ENCODE data around the gene IL17RD. TPM values are rescaled to one million over a fixed set of nuclear protein-coding genes. Genes with fewer than 3 reads are reported as not detected.

The IL17RD gene
- total and polyA plus RNA-seq, 2 of the 13 experiments (the other 11 are each of a cell fraction or from before 2014, with no cell fraction given): 0.28 to 0.31 TPM

DNA sequence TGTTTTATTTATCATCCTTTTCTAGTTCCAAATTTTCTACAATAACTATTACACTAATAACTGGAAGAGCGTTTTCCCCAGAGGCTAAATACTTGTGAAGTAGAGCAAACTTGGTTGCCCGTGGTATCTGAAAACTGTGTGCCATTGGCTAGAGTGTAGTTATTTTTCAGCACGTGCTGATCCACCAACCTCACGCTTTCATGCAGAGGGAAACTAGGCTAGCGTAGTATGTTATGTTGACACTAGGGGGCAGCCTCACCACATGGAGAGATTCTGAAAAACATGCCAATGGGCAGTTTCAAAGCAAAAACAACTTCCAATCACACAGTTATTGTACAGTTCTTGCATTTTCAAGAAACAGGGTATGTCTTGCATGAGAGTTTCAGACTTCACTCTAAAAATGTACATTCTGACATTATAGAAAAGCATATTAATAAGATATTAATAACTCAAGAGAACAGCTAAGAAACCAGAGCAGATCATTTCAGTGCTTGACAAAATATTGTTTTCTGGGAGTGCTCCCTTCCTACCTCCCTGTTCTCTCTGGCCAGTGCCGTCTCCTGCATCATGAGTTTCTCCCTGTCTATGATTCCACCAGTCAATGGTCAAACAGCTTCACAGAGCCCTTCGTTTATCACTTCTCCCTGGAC, 65.0 kb downstream of the IL17RD start (continued):
- TF ChIP-seq ZNF766 (CRISPR knock-in tag; IDR thresholded peaks at IDR 0.05; ENCODE audit: borderline replicate concordance) (no peak), YEATS2 (CRISPR knock-in tag; IDR thresholded peaks at IDR 0.05; ENCODE audit: borderline replicate concordance) (peak; percentile 32; the same call in 1 of the 2 replicates), TGIF2 (CRISPR knock-in tag; IDR thresholded peaks at IDR 0.05) (peak; percentile 64; the same call in 1 of the 2 replicates), ZNF614 (CRISPR knock-in tag; IDR thresholded peaks at IDR 0.05; ENCODE audit: borderline replicate concordance) (no peak), SOX13 (IDR thresholded peaks at IDR 0.05) (no peak), SOX13 (CRISPR knock-in tag; conservative IDR thresholded peaks at IDR 0.05 in 1 of 2, IDR thresholded peaks at IDR 0.05 in 1 of 2) (peak in 1 of 2 experiments; percentile 19; a peak in 1 of 4 replicates), HDAC6 (IDR thresholded peaks at IDR 0.05; ENCODE audit: low read depth, low read length) (no peak), ZNF550 (CRISPR knock-in tag; IDR thresholded peaks at IDR 0.05; ENCODE audit: borderline replicate concordance) (no peak), ZIK1 (CRISPR knock-in tag; IDR thresholded peaks at IDR 0.05; ENCODE audit: borderline replicate concordance, low read depth) (no peak), ZSCAN9 (CRISPR knock-in tag; IDR thresholded peaks at IDR 0.05; ENCODE audit: borderline replicate concordance) (peak; percentile 48; the same call in 1 of the 2 replicates), ATF7-NPFF (CRISPR knock-in tag; IDR thresholded peaks at IDR 0.05; ENCODE audit: low read depth) (no peak), MAFF (IDR thresholded peaks at IDR 0.05; ENCODE audit: low read depth, low read length) (0 out of 2 replicates have a peak, but pooled peaks have one; percentile 15), ZMYM4 (CRISPR knock-in tag; IDR thresholded peaks at IDR 0.05) (0 out of 2 replicates have a peak, but pooled peaks have one; percentile 19), NCOA5 (CRISPR knock-in tag; IDR thresholded peaks at IDR 0.05) (no peak)
- TF ChIP-seq, protein P1, sequence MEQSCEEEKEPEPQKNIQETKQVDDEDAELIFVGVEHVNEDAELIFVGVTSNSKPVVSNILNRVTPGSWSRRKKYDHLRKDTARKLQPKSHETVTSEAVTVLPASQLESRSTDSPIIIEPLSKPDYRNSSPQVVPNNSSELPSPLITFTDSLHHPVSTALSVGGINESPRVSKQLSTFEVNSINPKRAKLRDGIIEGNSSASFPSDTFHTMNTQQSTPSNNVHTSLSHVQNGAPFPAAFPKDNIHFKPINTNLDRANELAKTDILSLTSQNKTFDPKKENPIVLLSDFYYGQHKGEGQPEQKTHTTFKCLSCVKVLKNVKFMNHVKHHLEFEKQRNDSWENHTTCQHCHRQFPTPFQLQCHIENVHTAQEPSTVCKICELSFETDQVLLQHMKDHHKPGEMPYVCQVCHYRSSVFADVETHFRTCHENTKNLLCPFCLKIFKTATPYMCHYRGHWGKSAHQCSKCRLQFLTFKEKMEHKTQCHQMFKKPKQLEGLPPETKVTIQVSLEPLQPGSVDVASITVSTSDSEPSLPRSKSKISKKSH (CRISPR knock-in tag; IDR thresholded peaks at IDR 0.05; ENCODE audit: borderline replicate concordance): no peak
- TF ChIP-seq, protein P2, sequence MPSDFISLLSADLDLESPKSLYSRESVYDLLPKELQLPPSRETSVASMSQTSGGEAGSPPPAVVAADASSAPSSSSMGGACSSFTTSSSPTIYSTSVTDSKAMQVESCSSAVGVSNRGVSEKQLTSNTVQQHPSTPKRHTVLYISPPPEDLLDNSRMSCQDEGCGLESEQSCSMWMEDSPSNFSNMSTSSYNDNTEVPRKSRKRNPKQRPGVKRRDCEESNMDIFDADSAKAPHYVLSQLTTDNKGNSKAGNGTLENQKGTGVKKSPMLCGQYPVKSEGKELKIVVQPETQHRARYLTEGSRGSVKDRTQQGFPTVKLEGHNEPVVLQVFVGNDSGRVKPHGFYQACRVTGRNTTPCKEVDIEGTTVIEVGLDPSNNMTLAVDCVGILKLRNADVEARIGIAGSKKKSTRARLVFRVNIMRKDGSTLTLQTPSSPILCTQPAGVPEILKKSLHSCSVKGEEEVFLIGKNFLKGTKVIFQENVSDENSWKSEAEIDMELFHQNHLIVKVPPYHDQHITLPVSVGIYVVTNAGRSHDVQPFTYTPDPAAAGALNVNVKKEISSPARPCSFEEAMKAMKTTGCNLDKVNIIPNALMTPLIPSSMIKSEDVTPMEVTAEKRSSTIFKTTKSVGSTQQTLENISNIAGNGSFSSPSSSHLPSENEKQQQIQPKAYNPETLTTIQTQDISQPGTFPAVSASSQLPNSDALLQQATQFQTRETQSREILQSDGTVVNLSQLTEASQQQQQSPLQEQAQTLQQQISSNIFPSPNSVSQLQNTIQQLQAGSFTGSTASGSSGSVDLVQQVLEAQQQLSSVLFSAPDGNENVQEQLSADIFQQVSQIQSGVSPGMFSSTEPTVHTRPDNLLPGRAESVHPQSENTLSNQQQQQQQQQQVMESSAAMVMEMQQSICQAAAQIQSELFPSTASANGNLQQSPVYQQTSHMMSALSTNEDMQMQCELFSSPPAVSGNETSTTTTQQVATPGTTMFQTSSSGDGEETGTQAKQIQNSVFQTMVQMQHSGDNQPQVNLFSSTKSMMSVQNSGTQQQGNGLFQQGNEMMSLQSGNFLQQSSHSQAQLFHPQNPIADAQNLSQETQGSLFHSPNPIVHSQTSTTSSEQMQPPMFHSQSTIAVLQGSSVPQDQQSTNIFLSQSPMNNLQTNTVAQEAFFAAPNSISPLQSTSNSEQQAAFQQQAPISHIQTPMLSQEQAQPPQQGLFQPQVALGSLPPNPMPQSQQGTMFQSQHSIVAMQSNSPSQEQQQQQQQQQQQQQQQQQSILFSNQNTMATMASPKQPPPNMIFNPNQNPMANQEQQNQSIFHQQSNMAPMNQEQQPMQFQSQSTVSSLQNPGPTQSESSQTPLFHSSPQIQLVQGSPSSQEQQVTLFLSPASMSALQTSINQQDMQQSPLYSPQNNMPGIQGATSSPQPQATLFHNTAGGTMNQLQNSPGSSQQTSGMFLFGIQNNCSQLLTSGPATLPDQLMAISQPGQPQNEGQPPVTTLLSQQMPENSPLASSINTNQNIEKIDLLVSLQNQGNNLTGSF (CRISPR knock-in tag; IDR thresholded peaks at IDR 0.05): no peak
- TF ChIP-seq, protein P3, sequence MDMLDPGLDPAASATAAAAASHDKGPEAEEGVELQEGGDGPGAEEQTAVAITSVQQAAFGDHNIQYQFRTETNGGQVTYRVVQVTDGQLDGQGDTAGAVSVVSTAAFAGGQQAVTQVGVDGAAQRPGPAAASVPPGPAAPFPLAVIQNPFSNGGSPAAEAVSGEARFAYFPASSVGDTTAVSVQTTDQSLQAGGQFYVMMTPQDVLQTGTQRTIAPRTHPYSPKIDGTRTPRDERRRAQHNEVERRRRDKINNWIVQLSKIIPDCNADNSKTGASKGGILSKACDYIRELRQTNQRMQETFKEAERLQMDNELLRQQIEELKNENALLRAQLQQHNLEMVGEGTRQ (IDR thresholded peaks at IDR 0.05; ENCODE audit: low read depth, low read length): peak; percentile 63
- TF ChIP-seq, protein P3 (CRISPR knock-in tag; IDR thresholded peaks at IDR 0.05; ENCODE audit: borderline replicate concordance): peak; percentile 19; the same call in 1 of the 2 replicates

Data from HepG2 (cell line).